SIG-M5 treated with dmso at 0.1 percent for 504 hours (cell line): Measurements from ENCODE around the gene CBFA2T2.
A peak's percentile ranks its signal among the peaks of the same experiment; 100 is the strongest.

Experiments
- DNase-seq: peaks from one replicate; lab custom pipeline; 2025; ENCODE audit not compliant: unreplicated experiment; lab: John Stamatoyannopoulos, UW

The CBFA2T2 gene

DNA sequence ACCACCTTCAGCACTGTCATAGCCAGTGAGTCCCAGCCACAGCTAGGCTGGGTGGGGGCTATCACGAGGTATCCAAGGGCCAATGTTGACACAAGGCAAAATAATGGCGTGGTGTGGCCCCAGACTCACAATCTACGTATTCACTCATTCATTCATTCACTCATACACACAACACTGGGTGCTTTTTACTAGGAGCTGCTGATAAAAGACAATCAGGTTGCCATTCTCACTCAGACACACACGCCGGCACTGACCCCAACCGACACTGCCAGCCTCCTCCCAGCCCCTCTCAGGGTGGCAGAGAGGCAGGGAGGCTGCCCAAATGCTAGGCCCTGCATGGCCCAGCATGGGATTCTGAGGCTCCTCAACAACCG lies 170.8 kb downstream of the CBFA2T2 start:
- DNase-seq = no peak

GRCh38 chr20:33662172-33662571 lies 172.3 kb downstream of the CBFA2T2 start, which contains the start of gene C20orf144:
Gene C20orf144, plus strand, starts transcription at chr20:33662327. Its CDS starts 19 bp downstream, at chr20:33662346.
- DNase-seq = no peak

GRCh38 chr20:33663161-33664084 lies 173.5 kb downstream of the CBFA2T2 start:
- peak; percentile 76 for DNase-seq

DNA sequence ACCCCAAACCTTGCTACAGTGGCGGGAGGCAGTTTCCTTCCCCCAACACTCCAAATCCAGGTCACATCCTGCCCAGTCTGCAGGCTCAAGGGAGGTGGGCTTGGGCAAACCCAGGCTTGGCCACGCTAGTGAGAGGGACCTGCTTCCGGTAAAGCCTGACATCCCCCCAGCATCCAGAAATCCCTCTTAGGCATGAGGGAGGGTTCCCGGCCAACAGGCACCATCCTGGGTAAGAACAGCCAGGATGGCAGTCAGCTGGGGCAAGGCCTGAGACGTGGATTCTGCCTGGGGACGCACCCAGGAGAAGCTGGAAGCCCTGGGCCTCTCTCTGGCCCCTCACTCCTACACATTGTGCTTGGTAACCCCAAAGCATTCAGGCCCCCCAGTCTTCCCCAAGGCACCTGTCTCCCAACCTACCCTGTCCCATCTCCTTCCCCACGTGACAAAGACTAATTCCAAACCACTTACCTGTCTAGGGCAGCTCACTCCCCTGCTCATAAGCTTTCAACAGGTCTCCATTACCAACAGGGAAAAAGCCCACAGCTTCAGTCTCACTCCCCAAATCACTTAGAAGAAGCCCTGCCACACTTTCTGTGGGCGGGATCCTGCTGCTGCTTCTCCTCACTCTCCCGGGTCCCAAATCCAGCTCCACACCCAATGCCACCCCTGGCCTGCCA lies 174.3 kb downstream of the CBFA2T2 start:
- no peak for DNase-seq

DNA sequence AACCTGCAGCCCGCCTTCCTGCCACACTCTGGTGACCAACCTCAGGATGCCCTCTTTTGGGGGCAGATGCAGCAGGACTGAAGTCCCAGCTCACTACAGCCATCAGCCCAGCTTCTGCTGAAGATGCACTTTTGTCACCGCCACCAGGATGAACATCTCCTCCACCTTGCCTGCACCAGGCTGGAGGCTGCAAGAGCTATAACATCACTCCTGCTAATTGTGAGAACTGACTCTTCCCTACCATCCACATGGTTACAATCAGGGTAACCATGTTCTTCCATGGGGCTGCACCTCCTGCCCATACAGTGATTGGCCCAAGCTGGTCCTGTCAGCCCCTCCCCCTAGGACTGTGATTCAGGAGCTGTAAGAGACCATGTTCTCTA lies 174.9 kb downstream of the CBFA2T2 start:
- DNase-seq = no peak

GRCh38 chr20:33666293-33667244 lies 176.7 kb downstream of the CBFA2T2 start, which contains the start of gene ACTL10:
Gene ACTL10, plus strand, starts transcription at chr20:33666943. Its CDS starts 555 bp downstream, at chr20:33667498.
- DNase-seq = peak; percentile 99

GRCh38 chr20:33667245-33667675 lies 177.4 kb downstream of the CBFA2T2 start:
- DNase-seq = no peak

GRCh38 chr20:33667676-33668465 lies 178.0 kb downstream of the CBFA2T2 start:
- DNase-seq = peak; percentile 67

- DNase-seq = no peak
Measured at GRCh38 chr20:33668466-33669155, 178.7 kb downstream of the CBFA2T2 start.

DNA sequence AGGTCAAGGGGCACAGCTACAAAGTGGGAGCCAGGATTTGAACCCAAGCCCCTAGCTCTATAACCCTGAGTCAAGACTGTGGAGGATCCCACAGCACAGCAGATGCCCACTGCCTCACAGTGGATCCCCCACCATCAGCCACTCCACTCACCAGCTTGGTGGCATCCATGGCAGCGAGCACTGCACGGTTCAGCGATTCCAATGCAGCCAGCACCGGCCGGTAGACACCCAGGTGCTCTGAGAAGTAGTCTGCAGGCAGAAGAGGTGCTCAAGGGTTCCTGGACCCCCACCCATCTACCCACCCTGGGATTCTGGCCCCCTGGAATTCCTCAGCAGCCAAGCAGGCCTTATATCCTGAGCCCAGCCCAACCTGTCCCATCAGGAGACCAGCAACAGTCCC lies 179.3 kb downstream of the CBFA2T2 start:
- no peak for DNase-seq

GRCh38 chr20:33669873-33670640 lies 180.2 kb downstream of the CBFA2T2 start:
- DNase-seq = no peak

- DNase-seq = no peak
Measured at GRCh38 chr20:33670715-33671499, 181.0 kb downstream of the CBFA2T2 start.

GRCh38 chr20:33671573-33672288 lies 181.8 kb downstream of the CBFA2T2 start:
- no peak for DNase-seq

DNA sequence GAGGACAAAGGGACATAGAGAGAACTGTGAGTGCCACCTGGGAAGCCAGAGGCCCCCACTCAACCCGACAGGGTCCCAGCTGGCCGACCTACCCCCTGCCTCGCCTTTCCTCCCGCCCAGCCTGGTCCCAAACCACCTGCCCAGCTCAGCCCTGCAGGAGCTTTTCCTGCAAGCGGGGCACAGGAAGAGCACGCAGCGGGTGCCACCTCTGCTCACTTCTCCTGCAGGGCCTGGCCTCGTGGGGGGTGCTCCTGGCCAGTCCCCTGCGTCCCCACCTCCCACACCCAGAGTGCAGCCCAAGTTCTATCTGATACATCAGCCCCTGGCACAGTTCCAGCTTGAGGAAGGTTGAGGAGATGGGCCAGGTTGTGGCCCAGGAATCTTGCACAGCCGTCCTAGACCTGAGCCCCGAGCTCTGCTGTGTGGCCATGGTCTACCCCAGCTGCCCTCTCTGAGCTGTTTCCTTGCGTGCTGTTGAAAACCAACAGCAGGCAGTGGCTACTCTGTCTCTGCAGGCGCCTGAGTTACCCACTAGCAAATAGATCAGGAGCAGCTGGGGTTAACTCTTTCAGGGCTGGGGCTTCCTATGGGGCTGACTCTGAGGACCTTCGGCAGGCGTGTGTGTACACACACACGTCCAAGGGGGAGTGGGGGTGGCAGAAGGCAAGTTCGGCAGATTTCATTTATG lies 182.7 kb downstream of the CBFA2T2 start:
- no peak for DNase-seq

- no peak for DNase-seq
Measured at GRCh38 chr20:33673114-33673409, 183.2 kb downstream of the CBFA2T2 start.

GRCh38 chr20:33673410-33674293 lies 183.8 kb downstream of the CBFA2T2 start:
- peak; percentile 57 for DNase-seq
